Subcutaneous abdominal adipose tissue (tissue), 5 donors: ENCODE measurements around the gene WEE1.

Experiments
- H3K27ac ChIP-seq: one replicate; pipeline ENCODE4 v1.7.0; 2013; ENCODE audit warnings: low read depth, mild to moderate bottlenecking, inconsistent platforms, low read length, moderate library complexity
- H3K27me3 ChIP-seq, 5 donors: one replicate each; pipeline ENCODE4 v1.7.0; 2013; ENCODE audit warnings: low read length in 5 of 5, inconsistent platforms in 1 of 5; ENCODE audit not compliant: control insufficient read depth in 5 of 5, insufficient read depth in 4 of 5
- H3K36me3 ChIP-seq, 5 donors: one replicate each; pipeline ENCODE4 v1.7.0; 2013; ENCODE audit warnings: low read length in 5 of 5; ENCODE audit not compliant: control insufficient read depth in 5 of 5, insufficient read depth in 5 of 5
- H3K4me1 ChIP-seq, 5 donors: one replicate each; pipeline ENCODE4 v1.7.0; 2013; ENCODE audit warnings: low read length in 5 of 5, mild to moderate bottlenecking in 3 of 5, moderate library complexity in 1 of 5; ENCODE audit not compliant: control insufficient read depth in 5 of 5, insufficient read depth in 5 of 5
- H3K4me3 ChIP-seq, 5 donors: one replicate each; pipeline ENCODE4 v1.7.0; 2013; ENCODE audit warnings: low read length in 5 of 5, low read depth in 1 of 5
- H3K9ac ChIP-seq, 5 donors: one replicate each; pipeline ENCODE4 v1.7.0; 2013; ENCODE audit warnings: low read length in 5 of 5, mild to moderate bottlenecking in 4 of 5, moderate library complexity in 3 of 5
- H3K9me3 ChIP-seq, 5 donors: one replicate each; pipeline ENCODE4 v1.7.0; 2013; ENCODE audit warnings: low read length in 5 of 5; ENCODE audit not compliant: control insufficient read depth in 5 of 5
- donor health status: healthy.
- donor health status: healthy.
- donor health status: healthy.
- donor health status: healthy.
- donor health status: healthy.

Gene WEE1

GRCh38 chr11:9573775-9574621 is 528 bp downstream of the WEE1 start:
- Histone ChIP-seq H3K4me3 (peak overlapping the region in 4 of 5 donors; percentile 67 to 89 (median 79)), H3K27ac (peak overlapping the region; percentile 46), H3K9ac (peak overlapping the region in 4 of 5 donors; percentile 67 to 79 (median 71)), H3K27me3 (peaks cover 0 to 13% (median 3%) of the 10 kb centered on the region in 5 donors), H3K4me1 (peaks cover 0 to 29% (median 22%) of the 10 kb centered on the region in 5 donors), H3K36me3 (peaks cover 0 to 2% (median 0%) of the 10 kb centered on the region in 5 donors), H3K9me3 (no peaks in the 10 kb centered on the region)

- peak overlapping the region; percentile 67 to 89 (median 81) for H3K4me3 ChIP-seq
- peak overlapping the region; percentile 58 for H3K27ac ChIP-seq
- peaks cover 0 to 13% (median 3%) of the 10 kb centered on the region in 5 donors for H3K27me3 ChIP-seq
Observed at GRCh38 chr11:9574622-9575259, 1.3 kb downstream of the WEE1 start.

GRCh38 chr11:9575260-9576240 is 2.1 kb downstream of the WEE1 start:
- Histone ChIP-seq H3K4me3 (peak overlapping the region; percentile 67 to 89 (median 81)), H3K4me1 (peaks cover 0 to 23% (median 17%) of the 10 kb centered on the region in 5 donors), H3K9me3 (no peaks in the 10 kb centered on the region), H3K27me3 (peaks cover 0 to 13% (median 3%) of the 10 kb centered on the region in 5 donors), H3K27ac (peak overlapping the region; percentile 58), H3K36me3 (peaks cover 0 to 2% (median 0%) of the 10 kb centered on the region in 5 donors), H3K9ac (peak overlapping the region in 4 of 5 donors; percentile 67 to 79 (median 74))

More at GRCh38 chr11:9574622-9575259, 1.3 kb downstream of the WEE1 start:
- Histone ChIP-seq H3K9ac (peak overlapping the region in 4 of 5 donors; percentile 67 to 79 (median 74)), H3K36me3 (peaks cover 0 to 2% (median 0%) of the 10 kb centered on the region in 5 donors), H3K4me1 (peaks cover 0 to 23% (median 17%) of the 10 kb centered on the region in 5 donors), H3K9me3 (no peaks in the 10 kb centered on the region)

- Histone ChIP-seq H3K36me3 (peaks cover 0 to 5% (median 0%) of the 10 kb centered on the region in 5 donors), H3K4me1 (peaks cover 0 to 23% (median 17%) of the 10 kb centered on the region in 5 donors), H3K27me3 (peaks cover 0 to 13% (median 3%) of the 10 kb centered on the region in 5 donors), H3K9ac (no peak overlapping the region), H3K9me3 (no peaks in the 10 kb centered on the region), H3K4me3 (peak overlapping the region in 1 of 5 donors; percentile 17), H3K27ac (no peak overlapping the region)
Observed at GRCh38 chr11:9576701-9577381, 3.4 kb downstream of the WEE1 start.

- peaks cover 0 to 19% (median 16%) of the 10 kb centered on the region in 5 donors for H3K4me1 ChIP-seq
- no peak overlapping the region for H3K27ac ChIP-seq
- H3K9ac ChIP-seq = peak overlapping the region in 1 of 5 donors; percentile 11
- peaks cover 0 to 7% (median 0%) of the 10 kb centered on the region in 5 donors for H3K36me3 ChIP-seq
- H3K4me3 ChIP-seq = peak overlapping the region in 3 of 5 donors; percentile 17 to 40 (median 34)
- no peaks in the 10 kb centered on the region for H3K9me3 ChIP-seq
- H3K27me3 ChIP-seq = peaks cover 0 to 13% (median 3%) of the 10 kb centered on the region in 5 donors
Observed at GRCh38 chr11:9577556-9577955, 4.1 kb downstream of the WEE1 start.

GRCh38 chr11:9580894-9581293 is 7.4 kb downstream of the WEE1 start:
- Histone ChIP-seq H3K9me3 (no peaks in the 10 kb centered on the region), H3K36me3 (peaks cover 0 to 7% (median 3%) of the 10 kb centered on the region in 5 donors), H3K4me1 (no peaks in the 10 kb centered on the region), H3K27ac (no peak overlapping the region), H3K4me3 (no peak overlapping the region), H3K27me3 (peaks cover 0 to 10% (median 0%) of the 10 kb centered on the region in 5 donors), H3K9ac (no peak overlapping the region)

- Histone ChIP-seq H3K4me1 (no peaks in the 10 kb centered on the region), H3K4me3 (no peak overlapping the region), H3K27ac (no peak overlapping the region), H3K36me3 (peaks cover 0 to 13% (median 3%) of the 10 kb centered on the region in 5 donors), H3K27me3 (peaks cover 0 to 7% (median 0%) of the 10 kb centered on the region in 5 donors), H3K9ac (no peak overlapping the region), H3K9me3 (no peaks in the 10 kb centered on the region)
Observed at GRCh38 chr11:9581556-9582161, 8.2 kb downstream of the WEE1 start.

- H3K4me1 ChIP-seq = peaks cover 0 to 3% (median 0%) of the 10 kb centered on the region in 5 donors
- H3K9ac ChIP-seq = no peak overlapping the region
- H3K4me3 ChIP-seq = no peak overlapping the region
- no peak overlapping the region for H3K27ac ChIP-seq
- no peaks in the 10 kb centered on the region for H3K27me3 ChIP-seq
- no peaks in the 10 kb centered on the region for H3K9me3 ChIP-seq
- peaks cover 0 to 18% (median 11%) of the 10 kb centered on the region in 5 donors for H3K36me3 ChIP-seq
Observed at GRCh38 chr11:9590717-9591116, 17.2 kb downstream of the WEE1 start.
